ENCODE results near the gene B4GALT2. TPM values are rescaled to one million over a fixed set of nuclear protein-coding genes. Genes with fewer than 3 reads are reported as not detected.

B4GALT2 gene
- total and polyA plus RNA-seq, 9 of the 15 experiments (the other 6 are each of a cell fraction or from before 2014, with no cell fraction given): 1.3 to 86.8 (median 43.8) TPM

GRCh38 chr1:44029911-44030604, 51.0 kb downstream of the B4GALT2 start (continued):
- no peak for TF ChIP-seq PREB (CRISPR knock-in tag; IDR thresholded peaks at IDR 0.05)
- no peak for TF ChIP-seq PHB (CRISPR knock-in tag; IDR thresholded peaks at IDR 0.05)
- TF ChIP-seq FOXO4 (CRISPR knock-in tag; IDR thresholded peaks at IDR 0.05): no peak; the same call in 1 of the 2 replicates
- TF ChIP-seq SRSF3 (IDR thresholded peaks at IDR 0.05; ENCODE audit: insufficient read depth, low read length): no peak
- TF ChIP-seq IRF2 (CRISPR knock-in tag; IDR thresholded peaks at IDR 0.05): no peak
- no peak for TF ChIP-seq BCL6 (CRISPR knock-in tag; IDR thresholded peaks at IDR 0.05)
- TF ChIP-seq SAP30 (IDR thresholded peaks at IDR 0.05; ENCODE audit: borderline replicate concordance, insufficient read depth, low read depth, low read length, poor library complexity, severe bottlenecking): no peak
- no peak for TF ChIP-seq GTF2F1 (IDR thresholded peaks at IDR 0.05; ENCODE audit: low read depth, low read length)
- 0 out of 2 replicates have a peak, but pooled peaks have one; percentile 2 for TF ChIP-seq CBFA2T3 (IDR thresholded peaks at IDR 0.05)
- peak; percentile 72 for TF ChIP-seq JUND (IDR thresholded peaks at IDR 0.05; ENCODE audit: borderline replicate concordance, low read depth, low read length)
- TF ChIP-seq JUND (tag; IDR thresholded peaks at IDR 0.05; ENCODE audit: borderline replicate concordance, low read depth, low read length): no peak; the same call in 2 of the 3 replicates
- peak; percentile 93 for TF ChIP-seq ZBTB1 (CRISPR knock-in tag; IDR thresholded peaks at IDR 0.05; ENCODE audit: borderline replicate concordance, low read depth)
- TF ChIP-seq HOXB6 (CRISPR knock-in tag; IDR thresholded peaks at IDR 0.05; ENCODE audit: borderline replicate concordance): no peak
- peak in 1 of 3 experiments; percentile 6 for TF ChIP-seq YY1 (IDR thresholded peaks at IDR 0.05; ENCODE audit: borderline replicate concordance in 1 of 3, control insufficient read depth in 1 of 3, extremely low read depth in 1 of 3, insufficient read depth in 3 of 3, insufficient read length in 1 of 3, insufficient replicate concordance in 2 of 3, low read depth in 1 of 3, low read length in 2 of 3)
- no peak for TF ChIP-seq TEAD4 (IDR thresholded peaks at IDR 0.05; ENCODE audit: low read length)
- no peak for TF ChIP-seq TEAD4 (CRISPR knock-in tag; IDR thresholded peaks at IDR 0.05; ENCODE audit: borderline replicate concordance)
- TF ChIP-seq ZNF212 (CRISPR knock-in tag; IDR thresholded peaks at IDR 0.05): no peak
- peak; percentile 28; the same call in 1 of the 2 replicates for TF ChIP-seq SOX6 (IDR thresholded peaks at IDR 0.05)
- TF ChIP-seq, protein P1, sequence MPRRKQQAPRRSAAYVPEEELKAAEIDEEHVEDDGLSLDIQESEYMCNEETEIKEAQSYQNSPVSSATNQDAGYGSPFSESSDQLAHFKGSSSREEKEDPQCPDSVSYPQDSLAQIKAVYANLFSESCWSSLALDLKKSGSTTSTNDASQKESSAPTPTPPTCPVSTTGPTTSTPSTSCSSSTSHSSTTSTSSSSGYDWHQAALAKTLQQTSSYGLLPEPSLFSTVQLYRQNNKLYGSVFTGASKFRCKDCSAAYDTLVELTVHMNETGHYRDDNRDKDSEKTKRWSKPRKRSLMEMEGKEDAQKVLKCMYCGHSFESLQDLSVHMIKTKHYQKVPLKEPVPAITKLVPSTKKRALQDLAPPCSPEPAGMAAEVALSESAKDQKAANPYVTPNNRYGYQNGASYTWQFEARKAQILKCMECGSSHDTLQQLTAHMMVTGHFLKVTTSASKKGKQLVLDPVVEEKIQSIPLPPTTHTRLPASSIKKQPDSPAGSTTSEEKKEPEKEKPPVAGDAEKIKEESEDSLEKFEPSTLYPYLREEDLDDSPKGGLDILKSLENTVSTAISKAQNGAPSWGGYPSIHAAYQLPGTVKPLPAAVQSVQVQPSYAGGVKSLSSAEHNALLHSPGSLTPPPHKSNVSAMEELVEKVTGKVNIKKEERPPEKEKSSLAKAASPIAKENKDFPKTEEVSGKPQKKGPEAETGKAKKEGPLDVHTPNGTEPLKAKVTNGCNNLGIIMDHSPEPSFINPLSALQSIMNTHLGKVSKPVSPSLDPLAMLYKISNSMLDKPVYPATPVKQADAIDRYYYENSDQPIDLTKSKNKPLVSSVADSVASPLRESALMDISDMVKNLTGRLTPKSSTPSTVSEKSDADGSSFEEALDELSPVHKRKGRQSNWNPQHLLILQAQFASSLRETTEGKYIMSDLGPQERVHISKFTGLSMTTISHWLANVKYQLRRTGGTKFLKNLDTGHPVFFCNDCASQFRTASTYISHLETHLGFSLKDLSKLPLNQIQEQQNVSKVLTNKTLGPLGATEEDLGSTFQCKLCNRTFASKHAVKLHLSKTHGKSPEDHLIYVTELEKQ (CRISPR knock-in tag; IDR thresholded peaks at IDR 0.05): no peak
- peak; percentile 100 for TF ChIP-seq MYC (IDR thresholded peaks at IDR 0.05; ENCODE audit: low read depth, low read length)
- no peak for TF ChIP-seq MYC (CRISPR knock-in tag; IDR thresholded peaks at IDR 0.05; ENCODE audit: borderline replicate concordance, low read depth)

All from K562 (cell line).